HepG2 (cell line): Measurements from ENCODE around the gene AHCY. TPM values are rescaled to one million over a fixed set of nuclear protein-coding genes. Genes with fewer than 3 reads are reported as not detected.
A peak's percentile ranks its signal among the peaks of the same experiment; 100 is the strongest.

Source experiments
- ATF4 ChIP-seq, 2 experiments: fragments of 450-650 bp in 1 of 2; sonication (generic) in 1 of 2; formaldehyde crosslinking; IDR thresholded peaks; 2 replicates each; pipeline versions ENCODE4 v1.5.0 to v1.8.0; 2020 to 2022; ENCODE audit warnings: mild to moderate bottlenecking in 1 of 2, missing genetic modification reagents in 1 of 2
- FOXP1 ChIP-seq, 2 experiments: fragments of 450-650 bp in 1 of 2; IDR thresholded peaks; 2 replicates each; pipeline ENCODE4 v1.6.1; 2017 to 2018; ENCODE audit warnings: antibody characterized with exemption in 1 of 2
- GPN1 ChIP-seq: sonication (generic); formaldehyde crosslinking; IDR thresholded peaks from 2 replicates; pipeline ENCODE4 v1.5.1; 2020; ENCODE audit warnings: missing genetic modification reagents, borderline replicate concordance
- HNRNPUL1 ChIP-seq: fragments of 200-400 bp; formaldehyde crosslinking; IDR thresholded peaks from 2 replicates; pipeline ENCODE4 v1.6.1; 2017; ENCODE audit warnings: low read depth, mild to moderate bottlenecking, low read length, moderate library complexity
- KLF9 ChIP-seq: IDR thresholded peaks from 2 replicates; pipeline ENCODE4 v1.6.1; 2016; ENCODE audit warnings: low read depth
- MTA3 ChIP-seq: sonication (generic); formaldehyde crosslinking; IDR thresholded peaks from 2 replicates; pipeline ENCODE4 v1.4.0; 2020; ENCODE audit warnings: missing genetic modification reagents
- MTF1 ChIP-seq: sonication (generic); formaldehyde crosslinking; IDR thresholded peaks from 2 replicates; pipeline ENCODE4 v1.5.0; 2020; ENCODE audit warnings: missing genetic modification reagents
- MYPOP ChIP-seq: sonication (generic); formaldehyde crosslinking; IDR thresholded peaks from 2 replicates; pipeline ENCODE4 v1.8.1; 2023; ENCODE audit warnings: mild to moderate bottlenecking, moderate library complexity, missing genetic modification reagents
- PPARG ChIP-seq: conservative IDR thresholded peaks from 2 replicates; pipeline ENCODE4 v1.6.1; 2016; ENCODE audit warnings: missing biosample characterization, missing genetic modification reagents
- RARA ChIP-seq: IDR thresholded peaks from 2 replicates; pipeline ENCODE4 v1.6.1; 2016; ENCODE audit warnings: missing genetic modification reagents, missing compliant biosample characterization
- USF2 ChIP-seq, 2 experiments: sonication (generic) in 1 of 2; formaldehyde crosslinking in 1 of 2; IDR thresholded peaks; 2 replicates each; pipeline versions ENCODE4 v1.5.1 to v1.6.1; 2011 to 2020; ENCODE audit warnings: borderline replicate concordance in 1 of 2, low read depth in 1 of 2, low read length in 1 of 2, mild to moderate bottlenecking in 1 of 2, missing genetic modification reagents in 1 of 2, moderate library complexity in 1 of 2
- YEATS4 ChIP-seq: sonication (generic); formaldehyde crosslinking; IDR thresholded peaks from 2 replicates; pipeline ENCODE4 v1.4.0; 2020; ENCODE audit warnings: missing genetic modification reagents, borderline replicate concordance
- ZBTB3 ChIP-seq: sonication (generic); formaldehyde crosslinking; IDR thresholded peaks from 2 replicates; pipeline ENCODE4 v1.4.0; 2020; ENCODE audit warnings: low read depth, mild to moderate bottlenecking, moderate library complexity, missing genetic modification reagents, borderline replicate concordance
- ZBTB33 ChIP-seq: sonication (generic); formaldehyde crosslinking; IDR thresholded peaks from 2 replicates; pipeline ENCODE4 v1.4.0; 2020; ENCODE audit warnings: missing genetic modification reagents
- ZFP41 ChIP-seq: sonication (generic); formaldehyde crosslinking; IDR thresholded peaks from 2 replicates; pipeline ENCODE4 v1.4.0; 2020; ENCODE audit warnings: mild to moderate bottlenecking, missing genetic modification reagents, borderline replicate concordance
- ZNF292 ChIP-seq: sonication (generic); formaldehyde crosslinking; IDR thresholded peaks from 2 replicates; pipeline ENCODE4 v1.8.1; 2022; ENCODE audit warnings: mild to moderate bottlenecking, low read depth, missing genetic modification reagents, borderline replicate concordance
- ZNF567 ChIP-seq: sonication (generic); formaldehyde crosslinking; IDR thresholded peaks from 2 replicates; pipeline ENCODE4 v1.8.1; 2023; ENCODE audit warnings: mild to moderate bottlenecking, missing genetic modification reagents, borderline replicate concordance
- ZNF737 ChIP-seq: sonication (generic); formaldehyde crosslinking; IDR thresholded peaks from 2 replicates; pipeline ENCODE4 v1.5.0; 2020; ENCODE audit warnings: missing genetic modification reagents, mild to moderate bottlenecking, borderline replicate concordance
- polyA plus RNA-seq, 8 experiments: library from polyadenylated mRNA; depleted of rRNA in 3 of 8; stranded (reverse) in 7 of 8; unstranded in 1 of 8; fragments of >200 nt; fragmentation: Illumina TruSeq in 4 of 8; extraction: Trizol in 4 of 8; gene quantifications; 2 replicates each; pipeline versions ENCODE4 v1.2.1 to v1.2.3, GENCODE V29; 2011 to 2016; ENCODE audit warnings: low read depth in 4 of 8, missing spikeins in 1 of 8, mixed read lengths in 1 of 8; ENCODE audit not compliant: insufficient read depth in 1 of 8
- total RNA-seq, 5 experiments: library from RNA; depleted of rRNA; stranded (reverse); fragments of >200 nt; fragmentation: Illumina TruSeq; extraction: Trizol; gene quantifications; 2 replicates each; pipeline ENCODE4 v1.2.3, GENCODE V29; 2016; ENCODE audit warnings: low read depth in 1 of 5
- TF ChIP-seq, protein P1 (sequence below): sonication (generic); formaldehyde crosslinking; IDR thresholded peaks from 2 replicates; pipeline ENCODE4 v1.8.0; 2022; ENCODE audit warnings: mild to moderate bottlenecking, missing genetic modification reagents; ENCODE audit not compliant: insufficient replicate concordance

AHCY gene
- total and polyA plus RNA-seq, 2 of the 13 experiments (the other 11 are each of a cell fraction or from before 2014, with no cell fraction given) = 407 to 419 TPM

- TF ChIP-seq ATF4 (CRISPR knock-in tag; IDR thresholded peaks at IDR 0.05) = peak in 1 of 2 experiments; percentile 62; a peak in 1 of 4 replicates
- peak; percentile 56 for TF ChIP-seq MTF1 (CRISPR knock-in tag)
- TF ChIP-seq HNRNPUL1 = peak; percentile 74; the same call in 1 of the 2 replicates
- peak; percentile 69; the same call in 1 of the 2 replicates for TF ChIP-seq GPN1 (CRISPR knock-in tag)
- TF ChIP-seq ZBTB3 (CRISPR knock-in tag) = no peak
- 0 out of 2 replicates have a peak, but pooled peaks have one; percentile 40 for TF ChIP-seq MTA3 (CRISPR knock-in tag)
- TF ChIP-seq YEATS4 (CRISPR knock-in tag) = peak; percentile 100
- TF ChIP-seq KLF9 (CRISPR knock-in tag) = peak; percentile 97; the same call in 1 of the 2 replicates
- peak; percentile 72 for TF ChIP-seq ZNF292
- TF ChIP-seq ZFP41 (CRISPR knock-in tag) = no peak
- TF ChIP-seq ZNF737 (CRISPR knock-in tag) = no peak
- TF ChIP-seq USF2 (IDR thresholded peaks at IDR 0.05; ENCODE audit: low read depth, low read length) = no peak
- TF ChIP-seq USF2 (CRISPR knock-in tag; IDR thresholded peaks at IDR 0.05; ENCODE audit: borderline replicate concordance) = no peak; the same call in 1 of the 2 replicates
- TF ChIP-seq, protein P1, sequence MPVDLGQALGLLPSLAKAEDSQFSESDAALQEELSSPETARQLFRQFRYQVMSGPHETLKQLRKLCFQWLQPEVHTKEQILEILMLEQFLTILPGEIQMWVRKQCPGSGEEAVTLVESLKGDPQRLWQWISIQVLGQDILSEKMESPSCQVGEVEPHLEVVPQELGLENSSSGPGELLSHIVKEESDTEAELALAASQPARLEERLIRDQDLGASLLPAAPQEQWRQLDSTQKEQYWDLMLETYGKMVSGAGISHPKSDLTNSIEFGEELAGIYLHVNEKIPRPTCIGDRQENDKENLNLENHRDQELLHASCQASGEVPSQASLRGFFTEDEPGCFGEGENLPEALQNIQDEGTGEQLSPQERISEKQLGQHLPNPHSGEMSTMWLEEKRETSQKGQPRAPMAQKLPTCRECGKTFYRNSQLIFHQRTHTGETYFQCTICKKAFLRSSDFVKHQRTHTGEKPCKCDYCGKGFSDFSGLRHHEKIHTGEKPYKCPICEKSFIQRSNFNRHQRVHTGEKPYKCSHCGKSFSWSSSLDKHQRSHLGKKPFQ (CRISPR knock-in tag) = peak; percentile 48
- peak; percentile 99 for TF ChIP-seq ZNF567 (CRISPR knock-in tag)
- no peak; the same call in 1 of the 2 replicates for TF ChIP-seq RARA (CRISPR knock-in tag)
- TF ChIP-seq FOXP1 (IDR thresholded peaks at IDR 0.05) = no peak
- peak; percentile 30; the same call in 1 of the 2 replicates for TF ChIP-seq FOXP1 (CRISPR knock-in tag; IDR thresholded peaks at IDR 0.05)
- TF ChIP-seq ZBTB33 (CRISPR knock-in tag) = no peak
- peak; percentile 61 for TF ChIP-seq PPARG
- peak; percentile 93 for TF ChIP-seq MYPOP (CRISPR knock-in tag)
Measured at GRCh38 chr20:34302723-34303533, at the start of gene AHCY (continued).
